Smooth muscle cell (in vitro differentiated cells): ENCODE measurements around the gene TLX1. TPM values are rescaled to one million over a fixed set of nuclear protein-coding genes. Genes with fewer than 3 reads are reported as not detected.
A peak's percentile ranks its signal among the peaks of the same experiment; 100 is the strongest.

Experiments
- DNase-seq: peaks from one replicate; lab custom pipeline; 2025; ENCODE audit not compliant: unreplicated experiment; lab: John Stamatoyannopoulos, UW
- H2AFZ ChIP-seq: fragments of 200-600 bp; sonication (generic); 2 replicates; pipeline ENCODE4 v1.6.0; 2016; ENCODE audit warnings: antibody characterized with exemption, low read depth, mild to moderate bottlenecking
- H3F3A ChIP-seq: fragments of 200-600 bp; sonication (generic); 2 replicates; pipeline ENCODE4 v1.6.0; 2017; ENCODE audit warnings: antibody characterized with exemption, low read depth
- H3K27ac ChIP-seq: fragments of 200-600 bp; sonication (generic); 2 replicates; pipeline ENCODE4 v1.5.1; 2016; ENCODE audit warnings: low read depth, mild to moderate bottlenecking
- H3K27me3 ChIP-seq: fragments of 200-600 bp; sonication (generic); 2 replicates; pipeline ENCODE4 v1.6.1; 2016; ENCODE audit warnings: low read depth, mild to moderate bottlenecking
- H3K36me3 ChIP-seq: fragments of 200-600 bp; sonication (generic); 2 replicates; pipeline ENCODE4 v1.5.1; 2016; ENCODE audit warnings: low read depth
- H3K4me1 ChIP-seq: fragments of 200-600 bp; sonication (generic); 2 replicates; pipeline ENCODE4 v1.5.1; 2016; ENCODE audit warnings: low read depth
- H3K4me2 ChIP-seq: fragments of 200-600 bp; sonication (generic); 2 replicates; pipeline ENCODE4 v1.6.0; 2016; ENCODE audit warnings: mild to moderate bottlenecking
- H3K4me3 ChIP-seq: fragments of 200-600 bp; sonication (generic); 2 replicates; pipeline ENCODE4 v1.5.1; 2016; ENCODE audit warnings: mild to moderate bottlenecking
- H3K79me2 ChIP-seq: fragments of 200-600 bp; sonication (generic); 2 replicates; pipeline ENCODE4 v1.6.0; 2016; ENCODE audit warnings: low read depth, mild to moderate bottlenecking
- H3K9ac ChIP-seq: fragments of 200-600 bp; sonication (generic); 2 replicates; pipeline ENCODE4 v1.6.0; 2016; ENCODE audit warnings: low read depth
- H3K9me3 ChIP-seq: fragments of 200-600 bp; sonication (generic); replicated peaks from 2 replicates; pipeline ENCODE4 v1.5.1; 2016; ENCODE audit warnings: low read depth
- H4K20me1 ChIP-seq: fragments of 200-600 bp; sonication (generic); 2 replicates; pipeline ENCODE4 v1.6.0; 2016; ENCODE audit warnings: low read depth
- CTCF ChIP-seq: fragments of 200-600 bp; sonication (generic); IDR thresholded peaks from 2 replicates; pipeline ENCODE4 v1.5.1; 2017; ENCODE audit warnings: borderline replicate concordance, mild to moderate bottlenecking, antibody characterized with exemption; ENCODE audit not compliant: insufficient read depth, poor library complexity, severe bottlenecking
- WGBS: methylation state at CpG from one replicate; pipeline ENCODE4 v1.1.7; 2016; ENCODE audit warnings: low lambda C conversion rate; 5-methylcytosine and 5-hydroxymethylcytosine counted together
- polyA plus RNA-seq: library from polyadenylated mRNA; unstranded; fragments of >200 nt; fragmentation: Nextera tagmentation; extraction: Ambion mirVana; gene quantifications from 2 replicates; pipeline ENCODE4 v1.2.1, GENCODE V29; 2016
- total RNA-seq: library from RNA; depleted of rRNA; stranded (reverse); fragments of >200 nt; gene quantifications from 2 replicates; pipeline ENCODE4 v1.2.3, GENCODE V29; 2014

The TLX1 gene
- total and polyA plus RNA-seq, 2 experiments from 2014 or later, result not detected

GRCh38 chr10:101158459-101159058 is 27.5 kb downstream of the TLX1 start:
- Histone ChIP-seq H3F3A (no peaks in the 10 kb centered on the region), H3K36me3 (no peaks in the 10 kb centered on the region), H3K9me3 (no peaks in the 10 kb centered on the region), H3K27me3 (peaks cover 45% of the 10 kb centered on the region), H3K4me1 (no peaks in the 10 kb centered on the region), H3K27ac (no peak overlapping the region), H4K20me1 (no peaks in the 10 kb centered on the region), H3K4me2 (no peak overlapping the region), H3K79me2 (no peaks in the 10 kb centered on the region), H3K4me3 (no peak overlapping the region), H3K9ac (no peak overlapping the region), H2AFZ (no peak overlapping the region)
- no peak for DNase-seq
- WGBS, result 49% methylated on average over 4 of the region's 4 CpGs
- TF ChIP-seq CTCF, result no peak

GRCh38 chr10:101161494-101162299 is 30.6 kb downstream of the TLX1 start:
- WGBS, result 11% methylated on average over 20 of the region's 20 CpGs
- no peak overlapping the region for H3K27ac ChIP-seq
- no peaks in the 10 kb centered on the region for H3F3A ChIP-seq
- H3K27me3 ChIP-seq, result peaks cover 59% of the 10 kb centered on the region
- no peak overlapping the region for H3K4me3 ChIP-seq
- no peaks in the 10 kb centered on the region for H4K20me1 ChIP-seq
- H2AFZ ChIP-seq, result no peak overlapping the region
- no peaks in the 10 kb centered on the region for H3K79me2 ChIP-seq
- peak; percentile 92 for TF ChIP-seq CTCF
- no peak overlapping the region for H3K9ac ChIP-seq
- peak; percentile 29 for DNase-seq
- H3K4me2 ChIP-seq, result peak overlapping the region; percentile 42
- no peaks in the 10 kb centered on the region for H3K36me3 ChIP-seq
- no peaks in the 10 kb centered on the region for H3K4me1 ChIP-seq
- H3K9me3 ChIP-seq, result no peaks in the 10 kb centered on the region

GRCh38 chr10:101162677-101163076 is 31.6 kb downstream of the TLX1 start:
- no peak overlapping the region for H3K9ac ChIP-seq
- H3K4me2 ChIP-seq, result no peak overlapping the region
- H4K20me1 ChIP-seq, result no peaks in the 10 kb centered on the region
- peaks cover 68% of the 10 kb centered on the region for H3K27me3 ChIP-seq
- H3K4me1 ChIP-seq, result no peaks in the 10 kb centered on the region
- 77% methylated on average over 3 of the region's 3 CpGs for WGBS
- H3K79me2 ChIP-seq, result no peaks in the 10 kb centered on the region
- no peaks in the 10 kb centered on the region for H3K36me3 ChIP-seq
- no peak overlapping the region for H3K4me3 ChIP-seq
- no peak overlapping the region for H2AFZ ChIP-seq
- TF ChIP-seq CTCF, result no peak
- DNase-seq, result no peak
- no peak overlapping the region for H3K27ac ChIP-seq
- H3K9me3 ChIP-seq, result no peaks in the 10 kb centered on the region
- H3F3A ChIP-seq, result no peaks in the 10 kb centered on the region
